Testis (tissue), 2 donors: Measurements from ENCODE around the gene DUSP2.

Experiments
- POLR2A ChIP-seq: fragments of 450-650 bp; IDR thresholded peaks from one replicate; pipeline ENCODE4 v1.6.1; 2017; ENCODE audit warnings: antibody characterized with exemption, mild to moderate bottlenecking, moderate library complexity
- TF ChIP-seq, protein P1 (sequence below), 3 experiments: fragments of 450-650 bp in 2 of 3; fragments of 200-600 bp in 1 of 3; sonication (generic) in 1 of 3; IDR thresholded peaks; one replicate each; pipeline ENCODE4 v1.5.1; 2016 to 2019; ENCODE audit warnings: antibody characterized with exemption in 3 of 3, mild to moderate bottlenecking in 2 of 3, moderate library complexity in 1 of 3

DNA sequence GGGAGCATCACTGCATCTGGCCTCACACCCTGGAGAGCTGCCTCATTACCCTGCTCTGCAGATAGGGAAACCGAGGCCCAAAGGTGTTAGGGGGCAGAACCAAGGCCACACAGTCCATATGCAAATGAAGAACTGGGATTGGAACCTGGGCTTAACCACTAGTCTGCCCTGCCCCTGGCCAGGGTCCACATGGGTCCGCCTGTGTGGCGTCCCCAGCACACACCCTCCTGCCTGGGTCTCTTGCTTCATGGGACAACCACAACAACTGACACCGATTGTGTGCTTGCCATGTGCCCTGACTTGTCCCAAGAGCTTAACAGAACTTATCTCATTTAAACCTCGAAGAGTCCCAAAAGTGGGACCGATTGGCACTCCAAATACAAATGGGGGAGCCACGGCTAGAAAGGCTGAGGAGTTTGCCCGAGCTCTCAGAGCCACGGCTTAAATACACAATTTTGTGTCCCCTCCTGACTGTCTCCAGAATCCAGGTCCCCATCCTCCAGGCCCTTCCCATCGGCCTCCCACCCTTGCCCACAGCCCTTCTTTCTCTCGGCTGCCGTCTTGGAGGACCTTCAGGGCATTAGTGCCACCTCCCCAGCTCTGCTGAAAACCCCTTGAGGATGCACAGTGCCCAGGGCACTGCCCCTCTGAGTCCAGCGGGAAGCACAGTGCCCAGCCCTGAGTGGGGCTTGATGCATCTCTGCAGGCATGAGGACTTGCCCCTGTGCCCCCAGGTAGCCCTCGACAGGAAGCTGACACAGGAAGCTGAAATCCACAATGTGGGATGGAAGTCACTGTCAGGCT lies 5.8 kb upstream of the DUSP2 start:
- TF ChIP-seq, protein P1, sequence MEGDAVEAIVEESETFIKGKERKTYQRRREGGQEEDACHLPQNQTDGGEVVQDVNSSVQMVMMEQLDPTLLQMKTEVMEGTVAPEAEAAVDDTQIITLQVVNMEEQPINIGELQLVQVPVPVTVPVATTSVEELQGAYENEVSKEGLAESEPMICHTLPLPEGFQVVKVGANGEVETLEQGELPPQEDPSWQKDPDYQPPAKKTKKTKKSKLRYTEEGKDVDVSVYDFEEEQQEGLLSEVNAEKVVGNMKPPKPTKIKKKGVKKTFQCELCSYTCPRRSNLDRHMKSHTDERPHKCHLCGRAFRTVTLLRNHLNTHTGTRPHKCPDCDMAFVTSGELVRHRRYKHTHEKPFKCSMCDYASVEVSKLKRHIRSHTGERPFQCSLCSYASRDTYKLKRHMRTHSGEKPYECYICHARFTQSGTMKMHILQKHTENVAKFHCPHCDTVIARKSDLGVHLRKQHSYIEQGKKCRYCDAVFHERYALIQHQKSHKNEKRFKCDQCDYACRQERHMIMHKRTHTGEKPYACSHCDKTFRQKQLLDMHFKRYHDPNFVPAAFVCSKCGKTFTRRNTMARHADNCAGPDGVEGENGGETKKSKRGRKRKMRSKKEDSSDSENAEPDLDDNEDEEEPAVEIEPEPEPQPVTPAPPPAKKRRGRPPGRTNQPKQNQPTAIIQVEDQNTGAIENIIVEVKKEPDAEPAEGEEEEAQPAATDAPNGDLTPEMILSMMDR (IDR thresholded peaks at IDR 0.05), result no peak
- TF ChIP-seq POLR2A, result no peak
